Smooth muscle cell (in vitro differentiated cells): Measurements from ENCODE around the gene HADHB. TPM values are rescaled to one million over a fixed set of nuclear protein-coding genes. Genes with fewer than 3 reads are reported as not detected.
A peak's percentile ranks its signal among the peaks of the same experiment; 100 is the strongest.

ENCODE experiments used
- DNase-seq: peaks from one replicate; lab custom pipeline; 2025; ENCODE audit not compliant: unreplicated experiment; lab: John Stamatoyannopoulos, UW
- H2AFZ ChIP-seq: fragments of 200-600 bp; sonication (generic); 2 replicates; pipeline ENCODE4 v1.6.0; 2016; ENCODE audit warnings: antibody characterized with exemption, low read depth, mild to moderate bottlenecking
- H3F3A ChIP-seq: fragments of 200-600 bp; sonication (generic); 2 replicates; pipeline ENCODE4 v1.6.0; 2017; ENCODE audit warnings: antibody characterized with exemption, low read depth
- H3K27ac ChIP-seq: fragments of 200-600 bp; sonication (generic); 2 replicates; pipeline ENCODE4 v1.5.1; 2016; ENCODE audit warnings: low read depth, mild to moderate bottlenecking
- H3K27me3 ChIP-seq: fragments of 200-600 bp; sonication (generic); 2 replicates; pipeline ENCODE4 v1.6.1; 2016; ENCODE audit warnings: low read depth, mild to moderate bottlenecking
- H3K36me3 ChIP-seq: fragments of 200-600 bp; sonication (generic); 2 replicates; pipeline ENCODE4 v1.5.1; 2016; ENCODE audit warnings: low read depth
- H3K4me1 ChIP-seq: fragments of 200-600 bp; sonication (generic); 2 replicates; pipeline ENCODE4 v1.5.1; 2016; ENCODE audit warnings: low read depth
- H3K4me2 ChIP-seq: fragments of 200-600 bp; sonication (generic); 2 replicates; pipeline ENCODE4 v1.6.0; 2016; ENCODE audit warnings: mild to moderate bottlenecking
- H3K4me3 ChIP-seq: fragments of 200-600 bp; sonication (generic); 2 replicates; pipeline ENCODE4 v1.5.1; 2016; ENCODE audit warnings: mild to moderate bottlenecking
- H3K79me2 ChIP-seq: fragments of 200-600 bp; sonication (generic); 2 replicates; pipeline ENCODE4 v1.6.0; 2016; ENCODE audit warnings: low read depth, mild to moderate bottlenecking
- H3K9ac ChIP-seq: fragments of 200-600 bp; sonication (generic); 2 replicates; pipeline ENCODE4 v1.6.0; 2016; ENCODE audit warnings: low read depth
- H3K9me3 ChIP-seq: fragments of 200-600 bp; sonication (generic); replicated peaks from 2 replicates; pipeline ENCODE4 v1.5.1; 2016; ENCODE audit warnings: low read depth
- H4K20me1 ChIP-seq: fragments of 200-600 bp; sonication (generic); 2 replicates; pipeline ENCODE4 v1.6.0; 2016; ENCODE audit warnings: low read depth
- WGBS: methylation state at CpG from one replicate; pipeline ENCODE4 v1.1.7; 2016; ENCODE audit warnings: low lambda C conversion rate; 5-methylcytosine and 5-hydroxymethylcytosine counted together
- polyA plus RNA-seq: library from polyadenylated mRNA; unstranded; fragments of >200 nt; fragmentation: Nextera tagmentation; extraction: Ambion mirVana; gene quantifications from 2 replicates; pipeline ENCODE4 v1.2.1, GENCODE V29; 2016
- total RNA-seq: library from RNA; depleted of rRNA; stranded (reverse); fragments of >200 nt; gene quantifications from 2 replicates; pipeline ENCODE4 v1.2.3, GENCODE V29; 2014
- TF ChIP-seq, protein P1 (sequence below): fragments of 200-600 bp; sonication (generic); IDR thresholded peaks from 2 replicates; pipeline ENCODE4 v1.5.1; 2017; ENCODE audit warnings: borderline replicate concordance, mild to moderate bottlenecking, antibody characterized with exemption; ENCODE audit not compliant: insufficient read depth, poor library complexity, severe bottlenecking

HADHB gene
- total and polyA plus RNA-seq, 2 experiments from 2014 or later: 70.8 to 96.1 TPM

DNA sequence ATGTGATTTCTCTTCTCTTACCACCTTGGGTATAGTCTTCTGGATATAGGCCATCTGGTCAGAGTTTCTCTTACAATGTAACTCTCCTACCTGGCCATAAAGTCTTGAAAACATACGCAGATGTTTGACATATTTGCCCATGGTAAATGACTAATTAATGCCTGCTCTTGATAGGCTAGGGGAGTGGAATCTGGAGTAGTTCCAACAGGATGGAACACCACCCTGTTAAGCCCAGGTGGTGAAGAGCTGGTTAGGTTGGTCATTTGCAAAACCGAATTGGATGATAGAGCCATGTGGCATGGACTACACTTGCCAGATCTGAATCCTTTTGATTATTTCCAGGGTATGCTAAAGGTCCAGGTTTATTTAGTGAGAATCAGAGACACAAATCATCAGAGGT is 36.5 kb downstream of the HADHB start:
- Histone ChIP-seq H3K79me2 (no peaks in the 10 kb centered on the region), H4K20me1 (no peaks in the 10 kb centered on the region), H3K36me3 (peaks cover 32% of the 10 kb centered on the region), H3F3A (no peaks in the 10 kb centered on the region), H3K9ac (no peak overlapping the region), H3K9me3 (no peaks in the 10 kb centered on the region), H3K27me3 (no peaks in the 10 kb centered on the region), H2AFZ (no peak overlapping the region), H3K4me2 (no peak overlapping the region), H3K4me3 (no peak overlapping the region), H3K27ac (no peak overlapping the region), H3K4me1 (no peaks in the 10 kb centered on the region)
- TF ChIP-seq, protein P1, sequence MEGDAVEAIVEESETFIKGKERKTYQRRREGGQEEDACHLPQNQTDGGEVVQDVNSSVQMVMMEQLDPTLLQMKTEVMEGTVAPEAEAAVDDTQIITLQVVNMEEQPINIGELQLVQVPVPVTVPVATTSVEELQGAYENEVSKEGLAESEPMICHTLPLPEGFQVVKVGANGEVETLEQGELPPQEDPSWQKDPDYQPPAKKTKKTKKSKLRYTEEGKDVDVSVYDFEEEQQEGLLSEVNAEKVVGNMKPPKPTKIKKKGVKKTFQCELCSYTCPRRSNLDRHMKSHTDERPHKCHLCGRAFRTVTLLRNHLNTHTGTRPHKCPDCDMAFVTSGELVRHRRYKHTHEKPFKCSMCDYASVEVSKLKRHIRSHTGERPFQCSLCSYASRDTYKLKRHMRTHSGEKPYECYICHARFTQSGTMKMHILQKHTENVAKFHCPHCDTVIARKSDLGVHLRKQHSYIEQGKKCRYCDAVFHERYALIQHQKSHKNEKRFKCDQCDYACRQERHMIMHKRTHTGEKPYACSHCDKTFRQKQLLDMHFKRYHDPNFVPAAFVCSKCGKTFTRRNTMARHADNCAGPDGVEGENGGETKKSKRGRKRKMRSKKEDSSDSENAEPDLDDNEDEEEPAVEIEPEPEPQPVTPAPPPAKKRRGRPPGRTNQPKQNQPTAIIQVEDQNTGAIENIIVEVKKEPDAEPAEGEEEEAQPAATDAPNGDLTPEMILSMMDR: no peak
- 100% methylated on average over 2 of the region's 2 CpGs for whole genome bisulfite sequencing
- DNase-seq: no peak

DNA sequence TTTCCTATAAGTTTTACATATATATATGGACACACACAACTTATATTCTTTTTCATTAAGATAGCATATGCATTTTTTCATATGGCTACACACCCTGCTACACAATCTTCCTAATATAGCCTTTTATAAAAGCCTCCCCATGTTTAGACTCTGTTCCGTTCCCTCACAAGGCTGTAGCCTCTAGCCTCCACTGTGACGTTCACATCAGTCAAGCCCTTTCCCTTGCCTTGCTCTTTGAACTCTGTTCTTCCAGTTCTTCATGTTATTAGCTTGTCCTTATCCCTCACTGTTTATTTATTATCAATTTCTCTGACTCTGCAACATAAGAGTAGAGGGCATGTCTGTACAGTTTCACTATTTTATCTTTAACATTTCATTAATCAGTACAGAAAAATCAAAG is 38.9 kb downstream of the HADHB start:
- TF ChIP-seq, protein P1: no peak
- peak overlapping the region; percentile 21 for H3K27ac ChIP-seq

DNA sequence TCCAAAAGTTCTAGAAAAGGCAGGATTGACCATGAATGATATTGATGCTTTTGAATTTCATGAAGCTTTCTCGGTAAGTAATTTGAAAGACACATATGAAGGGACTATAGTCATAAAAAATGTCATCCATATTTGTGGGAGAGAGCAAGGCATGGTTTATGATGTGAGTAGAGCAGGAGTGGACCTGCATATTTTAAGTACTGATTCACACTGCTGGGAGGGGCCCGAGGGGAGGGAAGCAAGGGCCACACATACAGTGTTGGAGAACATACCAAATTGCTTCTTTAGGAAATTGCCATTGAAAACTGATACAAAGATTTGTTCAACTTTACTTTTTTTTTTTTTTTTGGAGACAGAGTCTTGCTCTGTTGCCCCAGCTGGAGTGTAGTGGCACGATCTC is 39.4 kb downstream of the HADHB start:
- Histone ChIP-seq H3K9ac (no peak overlapping the region), H3K36me3 (peaks cover 18% of the 10 kb centered on the region), H2AFZ (no peak overlapping the region), H3K9me3 (no peaks in the 10 kb centered on the region), H3F3A (no peaks in the 10 kb centered on the region), H4K20me1 (no peaks in the 10 kb centered on the region), H3K4me1 (no peaks in the 10 kb centered on the region), H3K27me3 (no peaks in the 10 kb centered on the region), H3K4me2 (no peak overlapping the region), H3K27ac (peak overlapping the region; percentile 21), H3K4me3 (no peak overlapping the region), H3K79me2 (no peaks in the 10 kb centered on the region)
- no peak for DNase-seq
- 85% methylated on average over 3 of the region's 3 CpGs for WGBS
- TF ChIP-seq, protein P1: no peak

More for the DNA sequence above, 38.9 kb downstream of the HADHB start:
- Histone ChIP-seq H3K4me3 (no peak overlapping the region), H3K79me2 (no peaks in the 10 kb centered on the region), H3K9ac (no peak overlapping the region), H3F3A (no peaks in the 10 kb centered on the region), H3K27me3 (no peaks in the 10 kb centered on the region), H3K36me3 (peaks cover 23% of the 10 kb centered on the region), H3K4me2 (no peak overlapping the region), H4K20me1 (no peaks in the 10 kb centered on the region), H3K4me1 (no peaks in the 10 kb centered on the region), H2AFZ (no peak overlapping the region), H3K9me3 (no peaks in the 10 kb centered on the region)
- no peak for DNase-seq
- WGBS: 97% methylated on average over 2 of the region's 2 CpGs

DNA sequence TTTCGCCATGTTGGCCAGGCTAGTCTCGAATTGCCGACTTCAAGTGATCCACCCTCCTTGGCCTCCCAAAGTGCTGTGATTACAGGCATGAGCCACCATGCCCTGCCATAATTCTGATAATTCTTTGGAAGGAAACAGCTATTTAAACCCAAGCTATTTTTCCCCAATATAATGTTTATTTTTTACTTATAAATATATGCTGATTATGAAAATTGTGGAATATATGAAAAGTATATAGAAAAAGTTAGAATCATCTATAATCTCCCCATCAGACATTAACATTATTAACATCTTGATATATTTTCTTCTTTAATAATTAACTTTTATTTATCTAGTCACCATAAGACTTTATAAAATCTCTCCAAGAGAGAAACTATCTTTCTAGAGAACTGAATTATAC is 41.2 kb downstream of the HADHB start:
- Histone ChIP-seq H3K4me2 (no peak overlapping the region), H3K27me3 (no peaks in the 10 kb centered on the region), H3K79me2 (no peaks in the 10 kb centered on the region), H3K4me1 (no peaks in the 10 kb centered on the region), H3K36me3 (peaks cover 10% of the 10 kb centered on the region), H2AFZ (no peak overlapping the region), H3F3A (no peaks in the 10 kb centered on the region), H3K27ac (no peak overlapping the region), H3K9me3 (no peaks in the 10 kb centered on the region), H3K4me3 (no peak overlapping the region), H3K9ac (no peak overlapping the region), H4K20me1 (no peaks in the 10 kb centered on the region)
- TF ChIP-seq, protein P1: no peak
- WGBS: 97% methylated on average over 3 of the region's 3 CpGs
- no peak for DNase-seq
